ENCODE data around the gene HK2.
A peak's percentile ranks its signal among the peaks of the same experiment; 100 is the strongest.

HK2 gene

GRCh38 chr2:74835831-74836674 is 2.1 kb downstream of the HK2 start:
- DNase-seq (ENCODE audit: insufficient read length, low spot score) (peak; percentile 78), FAIRE-seq (no peak)
- TF ChIP-seq CTCF (IDR thresholded peaks at IDR 0.05; ENCODE audit: insufficient read depth, missing control alignments): peak; percentile 66

GRCh38 chr2:74836675-74837401 is 2.9 kb downstream of the HK2 start:
- FAIRE-seq (no peak), DNase-seq (ENCODE audit: insufficient read length, low spot score) (no peak)
- TF ChIP-seq CTCF (IDR thresholded peaks at IDR 0.05; ENCODE audit: insufficient read depth, missing control alignments): no peak

GRCh38 chr2:74841641-74842040 is 7.7 kb downstream of the HK2 start:
- no peak for TF ChIP-seq CTCF (IDR thresholded peaks at IDR 0.05; ENCODE audit: insufficient read depth, missing control alignments)
- no peak for FAIRE-seq

GRCh38 chr2:74843433-74843832 is 9.5 kb downstream of the HK2 start:
- FAIRE-seq: no peak
- no peak for TF ChIP-seq CTCF (IDR thresholded peaks at IDR 0.05; ENCODE audit: insufficient read depth, missing control alignments)
- DNase-seq (ENCODE audit: insufficient read length, low spot score): no peak

More at GRCh38 chr2:74841641-74842040, 7.7 kb downstream of the HK2 start:
- DNase-seq (ENCODE audit: insufficient read length, low spot score): no peak

GRCh38 chr2:74843899-74844298 is 10.0 kb downstream of the HK2 start:
- FAIRE-seq: no peak
- no peak for TF ChIP-seq CTCF (IDR thresholded peaks at IDR 0.05; ENCODE audit: insufficient read depth, missing control alignments)
- DNase-seq (ENCODE audit: insufficient read length, low spot score): no peak

- FAIRE-seq (no peak), DNase-seq (ENCODE audit: insufficient read length, low spot score) (no peak)
- no peak for TF ChIP-seq CTCF (IDR thresholded peaks at IDR 0.05; ENCODE audit: insufficient read depth, missing control alignments)
Measured at GRCh38 chr2:74844752-74845151, 10.8 kb downstream of the HK2 start.
